NCI-H2227 (cell line): ENCODE results near the gene CNNM4.

ENCODE experiments used
- DNase-seq: peaks from one replicate; lab custom pipeline; 2025; ENCODE audit not compliant: unreplicated experiment; lab: John Stamatoyannopoulos, UW

Gene CNNM4

DNA sequence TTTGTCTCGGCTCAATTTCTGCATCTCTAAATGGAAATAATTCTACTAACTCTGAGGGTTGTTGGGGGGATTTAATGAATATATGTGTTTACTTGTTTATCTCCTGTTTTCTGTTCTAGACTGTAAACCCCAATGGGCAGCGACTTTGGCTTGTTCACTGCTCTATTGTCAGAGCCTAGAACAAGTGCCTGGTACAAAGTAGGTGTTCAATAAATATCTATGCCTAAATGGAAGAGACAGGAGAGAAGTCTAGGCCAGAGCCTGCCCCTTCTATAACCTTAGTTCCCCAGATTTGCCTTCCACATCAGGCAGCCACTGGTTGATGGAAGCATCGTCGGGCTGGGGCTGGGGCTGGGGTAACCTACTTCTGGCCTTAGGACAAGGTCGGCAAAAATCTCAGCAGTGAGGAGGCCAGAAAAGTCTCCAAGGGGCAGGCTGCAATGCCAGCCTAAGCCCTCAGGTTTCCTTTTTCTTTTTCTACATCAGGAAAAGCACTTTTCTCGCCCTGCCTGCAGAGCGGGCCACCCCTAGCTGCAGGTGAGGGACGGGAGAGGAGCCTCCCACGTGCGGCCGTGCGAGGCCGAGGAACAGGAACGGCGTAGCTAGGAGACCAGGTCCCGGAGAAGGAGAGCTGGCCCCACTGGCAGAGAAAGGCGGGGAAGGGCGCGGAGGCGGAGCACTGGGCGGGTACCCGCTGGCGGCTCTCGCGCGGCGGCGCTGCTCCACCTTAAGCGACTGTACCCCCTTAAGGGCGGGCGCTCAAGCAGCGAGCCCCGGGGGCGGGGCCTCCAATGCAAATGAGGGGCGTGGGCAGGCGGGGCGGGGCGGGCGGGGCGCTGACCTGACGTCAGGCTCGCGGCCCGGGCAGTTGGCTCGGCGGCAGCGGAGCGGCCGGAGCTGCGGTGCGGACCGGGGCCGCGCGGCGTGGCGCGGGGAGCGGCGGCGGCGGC is at the start of gene CNNM4:
TSS of gene CNNM4 (plus strand) at position 867 of the 950 bp plus-strand sequence. CDS start 98 bp downstream, outside the sequence.
- DNase-seq: peak; percentile 96

DNA sequence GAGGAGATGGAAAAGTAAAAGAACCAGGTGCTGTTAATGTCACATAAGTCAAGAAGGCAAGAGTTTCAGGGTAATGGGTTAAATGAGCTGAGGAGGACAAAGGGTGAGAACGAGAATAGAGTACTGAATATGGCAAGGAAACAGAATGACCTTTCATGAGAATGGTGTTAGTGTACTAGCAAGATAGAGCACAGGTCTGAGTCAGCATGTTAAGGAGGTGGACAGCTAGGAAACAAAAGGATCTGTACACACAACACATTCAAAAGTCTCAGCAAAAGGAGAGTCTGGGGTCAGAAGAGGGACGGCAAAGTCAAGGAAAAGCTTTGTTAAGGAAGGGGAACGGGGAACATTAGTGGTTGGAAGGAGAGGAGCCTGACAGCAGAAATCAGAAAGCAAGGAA is 49.7 kb upstream of the CNNM4 start:
- DNase-seq: no peak

DNA sequence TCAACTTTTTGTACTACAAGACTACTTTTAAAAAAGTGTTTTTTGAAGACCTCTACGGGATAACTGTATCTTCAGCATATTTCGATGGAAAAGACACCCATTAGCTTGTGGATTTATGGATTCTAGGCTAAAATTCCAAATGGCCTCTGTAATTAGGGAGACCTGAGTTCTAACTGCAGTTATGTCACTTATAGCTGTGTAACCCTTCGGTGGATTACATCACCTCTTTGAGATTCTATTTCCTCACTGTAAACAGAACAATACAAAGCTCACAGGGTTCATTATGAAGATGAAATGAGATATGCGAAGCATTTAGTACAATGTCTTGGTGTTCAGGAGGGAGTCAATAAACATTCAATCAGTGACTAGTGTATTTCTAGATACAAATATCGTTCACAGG is 45.0 kb upstream of the CNNM4 start:
- no peak for DNase-seq

DNA sequence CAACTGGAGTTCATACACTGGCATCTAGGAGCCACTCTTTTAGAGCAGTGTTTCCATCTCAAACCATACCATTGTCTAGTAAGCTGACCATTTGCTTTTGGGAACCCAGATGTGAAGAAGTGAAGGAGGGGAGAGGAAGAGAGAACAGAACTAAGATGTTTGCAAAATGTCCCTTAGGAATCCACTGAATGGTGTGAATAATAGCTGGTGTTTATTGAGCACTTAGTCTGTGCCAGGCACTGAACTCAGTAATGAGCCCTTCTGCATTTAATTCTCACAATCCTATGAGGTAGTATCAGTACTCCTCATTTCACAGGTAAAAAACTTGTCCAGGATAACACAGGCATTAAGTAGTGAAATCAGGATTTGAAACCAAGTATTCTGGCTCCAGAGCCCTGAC is 44.3 kb upstream of the CNNM4 start:
- DNase-seq: no peak

DNA sequence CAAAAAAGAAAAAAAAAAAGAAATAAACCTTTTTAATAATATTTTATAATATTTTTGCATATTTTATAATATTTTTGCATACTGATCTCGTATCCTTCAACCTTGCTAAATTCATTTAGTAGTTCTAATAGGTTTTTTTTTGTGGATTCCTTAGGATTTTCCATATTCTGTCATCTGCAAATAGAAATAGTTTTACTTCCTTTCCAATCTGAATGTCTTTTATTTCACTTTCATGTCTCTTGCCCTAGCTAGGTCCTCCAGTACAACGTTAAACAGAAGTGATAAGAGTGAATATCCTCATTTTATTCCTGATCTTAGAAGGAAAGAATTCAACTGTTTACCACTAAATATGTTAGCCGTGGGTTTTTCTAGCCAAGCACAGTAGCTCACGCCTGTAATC is 34.6 kb upstream of the CNNM4 start:
- DNase-seq: no peak

DNA sequence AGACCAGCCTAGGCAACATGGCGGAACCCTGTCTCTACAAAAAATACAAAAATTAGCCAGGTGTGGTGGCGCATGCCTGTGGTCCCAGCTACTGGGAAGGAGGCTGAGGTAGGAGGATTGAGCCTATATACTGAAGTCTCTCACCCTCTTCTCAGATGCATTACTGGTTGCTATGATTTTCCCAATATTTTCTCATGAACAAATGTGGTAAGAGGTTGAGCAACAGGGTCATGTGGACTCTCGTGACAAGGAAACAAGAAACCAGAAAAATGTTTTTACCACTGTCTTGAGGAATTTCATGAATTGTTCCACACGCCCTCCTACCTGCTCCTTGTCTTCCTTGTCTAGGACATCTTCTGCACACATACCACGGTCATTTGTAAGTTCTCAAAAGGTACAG is 33.3 kb upstream of the CNNM4 start:
- DNase-seq: no peak

DNA sequence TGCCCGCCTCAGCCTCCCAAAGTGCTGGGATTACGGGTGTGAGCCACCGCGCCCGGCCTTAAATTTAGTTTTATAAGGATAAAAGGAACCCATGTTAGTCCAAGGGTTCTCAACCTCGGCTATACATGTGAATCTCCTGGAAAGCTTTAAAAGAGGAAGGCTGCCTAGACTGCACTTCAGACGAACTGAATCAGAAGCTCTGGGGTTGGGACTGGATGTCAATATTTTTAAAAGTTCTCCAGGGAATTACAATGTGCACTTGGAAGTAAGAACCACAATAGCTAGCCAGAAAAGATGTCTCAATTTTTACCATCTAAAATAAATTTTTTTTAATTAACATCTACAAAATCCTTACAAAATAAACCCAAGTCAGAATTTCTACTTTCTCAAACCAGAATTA is 31.0 kb upstream of the CNNM4 start:
- DNase-seq: no peak

DNA sequence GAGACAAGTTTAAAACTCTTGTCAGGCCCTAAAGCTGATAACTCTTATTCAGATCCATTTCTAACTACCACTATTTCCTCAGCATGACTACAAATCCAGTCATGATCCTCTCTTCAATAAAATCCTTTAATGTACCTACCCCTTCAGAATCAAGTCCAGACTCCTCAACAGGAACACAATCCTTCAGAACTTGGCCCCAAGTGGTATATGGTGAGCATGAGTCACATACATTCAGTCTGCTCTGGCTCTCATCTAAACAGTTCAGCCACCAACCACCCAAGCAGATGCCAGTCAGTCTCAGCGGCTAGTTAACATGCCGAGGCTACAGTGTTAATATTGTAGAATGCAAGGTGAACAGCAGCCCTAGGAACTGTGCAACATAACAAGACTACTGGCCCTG is 30.5 kb upstream of the CNNM4 start:
- DNase-seq: no peak

DNA sequence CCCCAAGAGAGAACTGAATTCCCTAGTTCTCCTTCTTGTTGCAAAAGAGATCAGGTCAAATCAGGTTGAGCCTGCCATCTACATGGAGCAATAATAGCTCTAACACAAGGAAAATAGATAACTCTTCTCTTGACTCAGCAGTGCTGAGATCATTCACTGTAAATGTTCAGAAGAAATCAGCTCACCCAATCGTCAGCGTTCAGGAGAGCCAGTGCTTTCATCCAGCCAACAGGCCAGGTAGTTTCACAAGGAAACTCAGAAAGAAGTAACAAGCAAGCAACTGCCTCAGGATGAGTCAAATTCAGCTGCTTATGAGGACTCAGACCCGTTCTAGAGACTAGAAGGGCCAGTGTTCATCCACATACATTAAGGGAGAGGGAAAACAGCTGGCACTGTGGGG is 26.8 kb upstream of the CNNM4 start:
- no peak for DNase-seq

DNA sequence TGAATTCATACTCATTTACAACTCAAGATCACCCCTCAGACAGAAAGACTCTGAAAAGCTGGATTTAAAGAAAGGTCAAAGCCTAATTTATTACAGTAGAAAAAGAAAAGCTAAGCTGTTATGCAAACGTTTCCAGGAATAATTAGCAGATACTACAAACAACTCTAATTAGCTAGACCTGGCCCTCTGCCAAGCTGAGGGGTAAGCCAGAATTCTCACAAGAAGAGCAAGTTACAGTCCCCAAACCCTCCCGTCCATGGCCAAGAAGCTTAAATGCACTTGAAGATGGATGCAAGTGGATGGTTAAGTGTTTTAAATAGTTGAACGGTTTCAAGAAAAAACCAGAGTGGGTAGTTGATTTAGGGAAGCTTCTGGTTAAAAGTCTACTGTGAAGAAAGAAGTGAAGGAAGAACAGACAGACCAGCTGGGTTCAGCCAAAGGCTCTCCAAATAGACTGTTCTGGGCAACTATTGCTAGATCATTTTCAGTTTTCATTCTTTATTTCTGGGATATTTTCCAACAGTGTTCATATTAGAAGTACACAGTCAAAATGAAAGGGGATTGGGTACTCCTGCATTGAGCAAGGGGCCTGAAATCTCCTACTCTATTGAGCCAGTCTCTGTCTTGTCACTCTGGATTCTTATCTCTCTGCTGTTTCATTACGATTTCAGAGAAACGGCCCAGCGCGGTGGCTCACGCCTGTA is 25.7 kb upstream of the CNNM4 start:
- DNase-seq: no peak

DNA sequence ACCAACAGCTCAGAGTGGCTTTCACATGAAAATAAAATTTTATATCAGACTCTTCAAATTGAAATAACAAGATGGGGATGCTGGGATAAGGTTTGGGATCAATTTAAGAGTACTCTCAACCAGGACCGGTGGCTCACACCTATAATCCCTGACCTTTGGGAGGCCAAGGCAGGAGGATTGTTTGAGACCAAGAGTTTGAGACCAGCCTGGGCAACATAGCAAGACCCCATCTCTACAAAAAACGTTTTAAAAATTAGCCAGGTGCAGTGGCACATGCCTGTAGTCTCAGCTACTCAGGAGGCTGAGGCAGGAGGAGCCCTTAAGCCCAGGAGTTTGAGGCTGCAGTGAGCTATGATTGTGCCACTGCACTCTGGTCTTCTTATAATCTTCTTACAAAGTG is 23.5 kb upstream of the CNNM4 start:
- DNase-seq: no peak

DNA sequence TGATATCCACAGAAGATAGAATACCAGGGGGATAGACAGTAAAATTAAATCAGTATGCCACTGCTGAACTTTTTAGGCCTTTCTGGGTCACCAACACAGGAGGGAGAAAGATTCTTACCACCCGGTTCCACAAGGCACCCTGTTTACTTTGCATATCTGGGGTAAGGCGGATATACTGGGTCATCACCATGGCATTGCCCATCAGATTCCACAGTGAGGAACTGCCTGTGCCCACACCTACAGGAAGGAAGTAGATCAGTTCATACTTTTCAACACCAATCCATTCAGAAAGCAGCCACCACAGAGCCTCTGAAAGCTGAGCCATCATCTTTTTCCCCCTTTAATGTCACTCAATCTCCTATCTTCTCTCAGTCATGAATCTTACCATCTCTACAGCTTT is 22.9 kb upstream of the CNNM4 start:
- no peak for DNase-seq

DNA sequence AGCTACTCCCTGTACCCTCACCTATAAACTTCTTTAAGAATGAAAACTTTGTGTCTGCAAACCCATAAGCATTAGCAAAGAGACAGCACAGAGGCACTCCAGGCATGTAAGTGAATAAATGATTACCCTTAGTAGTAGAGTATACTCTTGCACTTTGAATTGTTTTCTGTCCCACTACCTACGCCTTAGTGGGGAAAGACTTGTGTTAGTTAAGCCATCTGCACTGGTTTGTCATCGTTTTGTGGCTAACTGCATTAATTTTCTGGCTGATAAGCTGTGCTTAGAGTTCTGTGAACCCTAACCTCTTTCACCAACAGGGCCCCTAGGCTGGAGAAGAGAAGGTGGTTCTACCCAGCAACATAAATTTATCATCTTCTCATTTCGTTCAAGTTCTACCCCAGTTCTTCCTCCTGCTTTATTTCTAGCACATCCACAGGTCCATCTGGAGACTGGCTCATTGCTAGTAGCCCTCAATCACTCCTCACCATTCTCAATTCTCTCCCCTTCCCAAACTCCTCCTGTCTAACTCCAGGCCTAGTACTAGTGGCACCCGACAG is 21.5 kb upstream of the CNNM4 start:
- no peak for DNase-seq

DNA sequence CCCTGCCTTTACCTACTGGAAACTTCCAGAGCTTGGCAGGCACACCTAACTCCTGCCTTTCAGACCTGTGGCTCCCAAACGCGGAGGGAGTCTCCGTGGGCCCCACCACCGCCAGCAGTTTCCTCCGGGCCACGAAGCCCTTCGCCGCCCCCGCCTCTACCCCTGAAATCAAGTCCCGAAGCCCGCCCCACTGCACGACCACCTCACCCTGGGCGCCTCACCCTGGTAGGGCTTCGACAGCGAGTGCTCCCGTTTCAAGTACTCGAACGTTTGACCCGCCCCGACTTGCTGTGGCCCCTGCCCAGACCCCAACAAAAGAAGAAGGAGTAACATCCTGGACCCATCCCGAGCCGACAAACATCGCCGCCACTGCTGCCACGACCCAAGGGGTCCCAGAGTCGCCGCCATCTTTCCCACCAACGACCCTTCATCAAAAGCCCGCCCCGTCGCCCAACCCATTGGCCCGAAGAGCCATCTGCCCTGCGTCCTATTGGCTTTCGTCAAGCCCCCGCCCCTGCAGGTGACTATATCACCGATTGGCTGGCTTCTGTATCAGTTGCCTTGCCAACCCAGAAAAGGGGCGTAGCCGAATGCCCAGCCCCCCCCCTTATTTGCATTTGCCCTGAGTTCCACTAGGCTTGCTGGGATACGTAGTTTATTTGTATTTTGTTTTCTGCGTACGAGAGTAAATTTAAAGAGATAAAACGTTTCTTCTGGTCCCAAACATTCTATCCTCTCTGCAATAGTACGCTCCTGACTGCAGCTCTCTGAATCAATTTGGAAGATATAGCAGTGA is 20.9 kb upstream of the CNNM4 start, which contains the start of gene LMAN2L:
TSS of gene LMAN2L (minus strand) at position 432 of the 796 bp plus-strand sequence. CDS start at position 408, 24 bp downstream.
- peak; percentile 98 for DNase-seq

DNA sequence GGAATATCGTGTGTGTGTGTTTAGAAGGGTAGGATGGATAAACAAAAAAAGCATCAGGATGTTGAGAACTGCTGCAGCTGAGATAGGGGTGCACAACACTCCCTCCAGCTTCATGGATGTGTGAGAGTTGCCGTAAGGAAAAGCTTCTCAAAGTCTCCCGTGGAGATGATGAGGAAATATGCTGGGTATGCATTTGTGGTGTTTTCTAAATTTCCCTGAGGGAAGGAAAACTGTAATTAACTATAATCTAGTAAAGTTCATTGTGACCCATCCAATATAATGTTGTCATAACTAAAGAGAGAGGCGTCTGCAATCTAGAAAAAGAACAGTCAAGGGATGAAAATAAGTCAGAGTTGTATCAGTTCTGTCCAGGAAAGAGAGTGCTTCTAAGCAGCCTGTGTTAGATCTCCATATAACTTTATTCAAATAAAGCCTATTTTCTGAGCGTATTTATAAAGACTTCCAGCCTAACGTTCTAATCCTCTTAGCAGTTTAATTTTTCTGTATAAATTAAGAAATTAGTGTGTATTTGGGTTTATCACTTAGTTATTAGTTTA is 13.6 kb upstream of the CNNM4 start:
- no peak for DNase-seq

DNA sequence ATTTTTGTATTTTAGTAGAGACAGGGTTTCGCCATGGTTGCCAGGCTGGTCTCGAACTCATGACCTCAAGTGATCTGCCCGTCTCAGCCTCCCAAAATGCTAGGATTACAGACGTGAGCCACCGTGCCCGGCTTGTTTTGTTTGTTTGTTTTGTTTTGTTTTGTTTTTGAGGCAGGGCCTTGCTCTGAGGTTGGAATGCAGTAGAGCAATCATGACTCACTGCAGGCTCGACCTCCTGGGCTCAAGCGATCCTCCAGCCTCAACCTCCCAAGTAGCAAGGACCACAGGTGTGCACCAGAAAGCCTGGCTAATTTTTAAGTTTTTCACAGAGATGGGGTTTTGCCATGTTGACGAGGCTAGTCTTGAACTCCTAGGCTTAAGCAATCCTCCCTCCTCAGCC is 8.9 kb upstream of the CNNM4 start:
- DNase-seq: no peak

DNA sequence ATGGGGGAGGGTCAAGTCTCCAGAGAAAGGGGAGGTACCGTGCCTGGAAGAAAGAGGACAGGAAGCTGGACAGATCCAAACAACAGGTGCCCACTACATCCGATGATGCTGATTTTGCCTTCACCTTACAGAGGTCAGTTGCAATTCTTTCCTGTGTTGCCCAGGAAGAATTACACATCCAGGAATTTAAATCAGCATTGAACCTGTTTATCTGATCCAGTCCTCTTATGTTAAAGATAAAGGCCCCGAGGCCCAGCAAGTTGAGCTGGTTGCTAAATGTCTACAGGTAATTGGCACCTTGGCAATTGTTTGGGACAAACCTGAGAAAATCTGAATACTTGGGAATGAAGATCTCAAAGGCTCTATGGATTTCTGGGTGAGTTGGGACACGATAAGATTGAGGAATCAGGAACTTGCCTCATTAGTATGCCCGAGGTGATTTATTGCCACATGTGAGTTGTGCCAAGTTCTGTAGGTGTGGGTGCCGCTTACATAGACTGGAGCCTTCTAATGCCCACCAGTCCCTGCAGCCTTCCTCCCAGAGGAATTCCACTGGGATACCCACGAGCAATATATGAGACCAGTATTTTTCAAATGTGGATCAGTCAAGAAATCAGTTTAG is 6.9 kb upstream of the CNNM4 start:
- DNase-seq: no peak

DNA sequence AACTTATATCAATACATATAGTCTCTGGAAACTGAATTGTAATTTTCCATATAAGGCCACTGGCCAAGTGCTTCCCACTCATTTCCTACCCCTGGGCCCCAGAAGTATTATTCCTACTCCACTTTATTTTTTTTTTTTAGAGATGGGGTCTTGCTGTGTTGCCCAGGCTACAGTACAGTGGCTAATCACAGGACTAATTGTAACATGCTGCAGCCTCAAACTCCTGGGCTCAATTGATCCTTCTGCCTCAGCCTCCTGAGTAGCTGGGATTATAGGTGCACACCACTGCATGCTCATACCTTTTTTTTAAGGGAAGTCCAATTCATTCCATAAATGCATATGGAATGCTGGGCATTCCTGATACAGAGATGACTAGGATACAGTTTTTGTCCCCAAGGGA is 6.4 kb upstream of the CNNM4 start:
- no peak for DNase-seq

DNA sequence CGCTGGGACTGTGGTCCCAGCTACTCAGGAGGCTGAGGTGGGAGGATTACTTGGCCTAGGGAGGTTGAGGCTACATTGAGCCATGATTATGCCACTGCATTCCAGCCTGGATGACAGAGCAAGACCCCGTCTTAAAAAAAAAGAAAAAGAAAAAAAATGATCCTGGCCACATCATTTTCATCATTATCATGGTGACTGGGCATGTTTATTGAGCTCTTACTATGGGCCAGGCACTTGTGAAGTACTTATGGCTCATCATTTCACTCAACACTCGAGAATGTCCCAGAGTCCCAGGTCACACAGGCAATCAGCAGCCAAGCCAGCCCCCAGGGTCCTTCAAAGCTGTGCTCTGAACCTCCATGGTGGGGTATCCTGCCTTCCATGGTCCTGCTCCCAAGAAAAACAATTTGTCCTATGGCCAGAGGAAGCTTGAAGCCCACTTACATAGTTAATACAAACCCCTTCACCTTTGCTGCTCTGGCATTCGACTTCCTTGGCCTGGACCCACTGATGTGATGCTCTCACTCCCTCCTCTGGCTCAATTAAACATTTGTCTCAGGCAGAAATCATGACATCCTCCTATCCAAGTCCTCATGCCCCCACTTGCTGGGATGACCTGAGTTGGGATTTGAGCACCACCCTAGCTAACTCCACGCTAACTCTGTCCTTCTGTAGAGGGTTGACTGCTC is 3.8 kb upstream of the CNNM4 start:
- DNase-seq: no peak

DNA sequence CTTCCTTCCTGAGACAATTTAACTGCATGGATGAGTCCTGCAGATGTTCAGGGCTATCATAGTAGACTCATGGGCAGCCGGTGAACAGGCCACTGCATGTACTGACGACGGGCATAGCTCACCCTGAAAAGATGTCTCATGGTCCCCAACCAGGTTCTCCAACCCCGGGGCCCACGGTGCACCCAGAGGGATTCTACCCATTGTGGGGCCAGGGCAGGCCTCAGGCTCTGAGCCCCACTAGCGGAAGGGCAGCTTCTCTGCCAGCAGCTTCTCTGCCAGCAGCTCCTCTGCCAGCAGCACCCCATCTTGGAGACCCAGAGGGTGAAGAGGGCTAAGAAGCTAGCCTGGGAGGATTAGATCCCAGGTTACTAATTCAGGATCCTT is 3.2 kb upstream of the CNNM4 start:
- DNase-seq: no peak
